ENCODE measurements around the gene TOMM7.
"Not testable (repeated sequence)": the region's sequence is repeated elsewhere in the genome, so short reads cannot be mapped to it uniquely, and the experiment has no call there.

Gene TOMM7

GRCh38 chr7:22814261-22815208, 8.1 kb downstream of the TOMM7 start:
- no peak for DNase-seq

DNA sequence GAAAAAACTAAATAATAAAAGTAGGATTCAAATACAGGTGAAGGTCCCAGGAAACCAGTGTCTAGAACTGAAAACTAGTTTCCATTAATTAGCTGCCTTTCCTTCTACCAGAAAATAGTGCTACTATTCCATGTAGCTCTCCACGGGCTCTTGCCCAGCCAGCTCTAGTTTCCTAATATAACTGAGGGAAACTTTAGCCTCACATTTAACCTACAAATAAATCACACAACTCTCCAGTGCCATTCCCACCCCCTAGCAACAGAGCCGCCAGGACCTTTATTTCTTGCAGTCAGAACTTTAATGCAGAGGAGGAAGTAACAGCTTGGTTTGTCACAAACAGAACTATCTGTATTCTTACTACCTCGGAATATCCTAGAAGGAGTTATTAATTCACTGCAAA, 10.3 kb downstream of the TOMM7 start:
- DNase-seq = no peak

DNA sequence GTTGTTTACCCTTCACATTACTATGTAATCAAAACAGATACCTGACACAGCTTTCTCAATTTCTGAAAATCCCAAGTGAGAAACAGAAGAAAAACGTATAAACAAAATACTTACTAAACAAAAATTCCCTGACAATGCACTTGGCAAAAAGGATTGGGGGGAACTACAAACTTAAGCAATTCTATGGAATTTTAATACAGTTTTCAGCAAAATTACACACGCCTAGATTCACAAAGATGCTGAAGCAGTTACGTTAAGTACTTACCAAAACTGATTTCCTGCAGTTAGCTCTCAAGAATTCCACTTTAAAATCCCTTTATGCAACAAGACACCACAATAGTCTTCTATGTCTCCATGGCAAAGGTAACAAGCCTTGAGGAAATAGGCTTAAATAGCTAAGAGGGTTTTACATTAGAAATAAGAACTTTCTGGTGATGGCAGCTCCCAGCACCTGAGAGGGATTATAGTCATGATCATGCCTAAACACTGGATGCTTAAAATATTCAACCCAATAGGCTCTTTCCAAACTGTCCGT, 10.8 kb downstream of the TOMM7 start:
- DNase-seq = no peak

DNA sequence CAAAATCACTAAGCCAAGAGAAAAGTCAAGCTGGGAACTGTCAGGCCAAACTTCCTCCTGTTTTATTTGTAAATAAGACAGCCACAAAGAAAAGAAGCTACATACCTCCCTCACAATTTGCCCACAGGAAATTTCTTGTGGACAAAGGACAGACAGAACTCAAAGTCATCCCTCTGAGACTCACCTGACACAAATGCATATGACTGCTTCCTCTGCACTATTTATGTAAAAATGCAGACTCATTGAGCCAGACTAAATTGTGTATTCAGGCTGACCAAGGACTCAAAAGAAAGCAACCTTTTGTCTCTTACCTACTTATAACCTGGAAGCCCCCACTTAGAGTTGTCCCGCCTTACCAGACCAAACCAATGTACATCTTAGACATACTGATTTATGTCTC, 11.8 kb downstream of the TOMM7 start:
- no peak for DNase-seq

GRCh38 chr7:22809902-22810642, 12.6 kb downstream of the TOMM7 start:
- DNase-seq = no peak

GRCh38 chr7:22808140-22808539, 14.5 kb downstream of the TOMM7 start:
- DNase-seq = no peak

GRCh38 chr7:22806752-22807151, 15.9 kb downstream of the TOMM7 start:
- no peak for DNase-seq

DNA sequence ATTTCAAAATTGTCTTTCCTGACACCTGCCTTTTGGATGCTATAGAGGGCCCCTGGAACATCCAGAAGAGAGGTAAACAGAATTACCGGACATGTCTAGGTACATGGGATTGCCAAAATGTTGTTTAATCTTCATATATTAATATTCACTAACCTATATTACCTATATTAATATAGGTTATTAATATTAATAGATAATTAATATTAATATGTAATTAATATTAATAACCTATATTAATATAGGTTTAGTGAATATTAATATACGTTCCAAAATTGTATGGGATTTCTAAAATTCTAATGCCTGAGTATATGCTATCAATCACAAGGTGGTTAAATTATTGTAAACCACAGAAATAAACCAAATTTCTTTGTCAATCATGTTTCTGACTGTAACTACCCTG, 17.4 kb downstream of the TOMM7 start:
- no peak for DNase-seq

GRCh38 chr7:22802831-22803230, 19.8 kb downstream of the TOMM7 start:
- not testable (repeated sequence) for DNase-seq

DNA sequence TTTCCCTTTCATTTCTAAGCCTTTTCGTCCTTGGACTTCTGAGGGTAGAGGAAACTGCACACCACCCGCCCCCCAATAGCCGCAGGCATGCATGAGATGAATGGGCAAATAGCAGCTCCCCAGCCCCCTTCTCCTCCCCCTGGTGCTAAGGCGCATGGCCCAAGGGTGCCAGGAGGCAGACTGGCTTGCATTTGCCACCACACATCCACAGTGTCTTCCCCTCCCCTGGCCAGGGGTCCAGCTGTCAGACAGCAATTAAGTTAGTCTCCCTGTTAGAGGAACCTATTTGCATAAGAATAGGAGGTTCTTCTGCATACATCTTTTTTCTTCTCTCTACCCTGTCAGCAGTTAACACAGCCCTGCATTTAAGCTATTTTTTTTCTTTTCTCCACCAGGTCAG, 20.2 kb downstream of the TOMM7 start:
- DNase-seq = no peak

DNA sequence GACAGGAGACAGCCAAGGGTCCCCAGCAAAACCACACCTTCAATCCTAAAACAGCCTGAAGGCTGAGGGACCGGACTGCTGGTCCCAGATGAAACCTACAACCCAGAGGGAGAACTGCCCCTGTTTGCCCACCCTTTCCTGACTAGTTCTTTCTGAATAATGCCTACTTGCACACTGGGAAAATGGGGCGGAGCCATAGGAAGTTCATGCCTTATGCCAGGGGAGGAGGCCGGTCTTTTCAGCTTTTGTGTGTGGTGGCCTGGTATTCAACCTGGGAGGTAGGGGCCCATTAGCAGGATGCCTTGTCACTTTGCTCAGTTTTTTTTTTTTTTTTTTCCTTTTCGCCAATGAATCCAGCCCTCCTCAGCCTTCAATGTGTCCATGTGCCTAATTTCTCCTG, 20.7 kb downstream of the TOMM7 start:
- DNase-seq = no peak

DNA sequence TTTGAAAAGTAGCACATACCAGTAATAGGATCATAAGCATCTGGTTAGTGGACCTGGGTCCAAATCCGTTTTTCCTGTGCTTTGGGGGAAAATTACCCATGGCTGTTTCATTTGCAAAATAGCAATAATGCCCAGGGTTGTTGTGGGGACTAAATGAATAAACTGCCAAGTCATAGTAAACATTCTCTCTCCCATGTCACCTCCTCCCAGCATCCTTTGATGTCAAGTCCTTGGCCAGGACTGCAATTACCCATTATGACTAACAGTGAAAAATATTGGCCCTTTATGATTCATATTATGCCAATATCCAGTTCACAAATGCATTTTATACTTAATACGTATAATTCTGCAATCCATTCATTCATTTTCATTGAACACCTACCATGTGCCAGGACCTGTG, 23.0 kb downstream of the TOMM7 start:
- no peak for DNase-seq

DNA sequence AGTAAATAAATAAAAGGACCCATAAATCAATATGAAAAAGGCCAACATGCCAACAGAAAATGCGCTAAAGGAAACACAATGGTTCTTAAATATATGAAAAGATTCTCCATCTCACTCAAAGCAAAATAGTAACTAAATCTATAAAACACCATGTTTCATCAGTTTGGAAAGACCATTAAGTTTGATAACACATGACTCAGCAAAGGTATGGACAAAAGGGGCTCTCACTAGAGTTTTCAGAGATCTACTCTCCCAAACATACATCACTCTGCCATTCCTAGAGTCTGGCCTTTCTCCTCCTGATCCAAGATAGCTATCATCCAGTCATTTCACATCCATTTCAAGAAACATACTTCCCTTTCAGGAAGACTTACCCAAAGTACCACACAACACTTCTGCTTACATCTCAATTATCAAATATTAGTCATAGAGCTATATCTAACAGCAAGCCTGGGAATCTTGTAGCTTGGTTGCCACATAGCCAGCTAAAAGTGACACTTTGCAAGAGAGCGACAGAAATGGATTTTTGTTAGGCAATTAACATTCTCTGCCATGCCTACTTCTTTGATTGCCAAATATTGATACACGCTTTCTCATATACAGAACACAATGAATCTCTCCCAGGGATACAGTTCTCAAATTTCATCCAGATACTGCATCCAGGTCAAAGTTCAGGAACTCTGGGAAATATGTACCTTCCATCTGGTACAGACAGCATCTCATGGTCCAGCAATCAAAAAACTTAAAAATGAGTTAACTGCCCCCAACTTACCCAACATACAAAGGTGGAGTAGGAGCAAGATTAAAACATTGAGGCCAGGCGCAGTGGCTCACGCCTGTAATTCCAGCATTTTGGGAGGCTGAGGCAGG, 28.8 kb downstream of the TOMM7 start:
- no peak for DNase-seq

- no peak for DNase-seq
These were observed 31.2 kb downstream of the TOMM7 start for GRCh38 chr7:22791204-22792158.

DNA sequence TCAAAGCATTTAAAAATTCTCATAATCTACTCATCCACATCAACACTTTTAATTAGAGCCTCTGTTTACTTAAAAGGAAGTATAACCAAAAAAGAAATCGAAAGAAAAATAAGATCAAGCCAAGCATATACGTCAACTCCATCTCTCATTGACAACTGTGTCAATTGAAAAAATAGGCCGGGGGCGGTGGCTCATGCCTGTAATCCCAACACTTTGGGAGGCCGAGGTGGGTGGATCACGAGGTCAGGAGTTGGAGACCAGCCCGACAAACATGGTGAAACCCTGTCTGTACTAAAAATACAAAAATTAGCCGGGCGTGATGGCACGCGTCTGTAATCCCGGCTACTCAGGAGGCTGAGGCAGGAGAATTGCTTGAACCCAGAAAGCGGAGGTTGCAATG, 32.0 kb downstream of the TOMM7 start:
- DNase-seq = not testable (repeated sequence)

- no peak for DNase-seq
These were observed 34.7 kb downstream of the TOMM7 start for GRCh38 chr7:22787951-22788350.

DNA sequence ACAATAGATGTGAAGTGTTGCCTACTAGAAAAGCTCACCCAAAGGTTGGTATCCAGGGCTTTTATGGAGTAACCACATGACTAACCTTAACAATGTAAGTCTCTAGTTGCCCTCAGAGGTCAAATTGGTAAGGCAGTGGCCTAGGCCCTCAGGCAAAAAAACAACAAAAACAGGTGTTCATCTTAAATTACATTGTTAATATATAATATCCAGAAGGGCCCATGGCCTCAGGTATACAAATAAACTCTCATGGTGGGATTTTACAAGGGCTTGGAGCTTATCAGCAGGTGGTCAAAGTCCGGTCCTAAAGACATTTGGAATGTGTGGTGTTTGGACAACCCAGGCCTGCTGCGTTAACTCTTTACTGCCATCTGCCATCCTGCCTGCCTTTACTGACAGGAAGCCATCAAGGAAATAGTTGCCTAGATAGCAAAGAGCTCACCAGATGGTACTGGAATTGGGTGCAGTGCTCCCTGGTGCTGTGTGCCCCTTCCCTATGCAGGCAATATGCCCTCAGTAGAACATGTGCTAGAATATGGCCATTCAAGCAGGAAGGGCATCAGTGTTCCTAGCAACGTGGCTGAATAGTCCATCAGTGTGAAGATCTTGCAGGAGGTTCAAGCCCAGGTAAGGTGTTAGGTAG, 36.2 kb downstream of the TOMM7 start:
- DNase-seq = no peak

- DNase-seq = no peak
These were observed 38.3 kb downstream of the TOMM7 start for GRCh38 chr7:22784346-22784745.

DNA sequence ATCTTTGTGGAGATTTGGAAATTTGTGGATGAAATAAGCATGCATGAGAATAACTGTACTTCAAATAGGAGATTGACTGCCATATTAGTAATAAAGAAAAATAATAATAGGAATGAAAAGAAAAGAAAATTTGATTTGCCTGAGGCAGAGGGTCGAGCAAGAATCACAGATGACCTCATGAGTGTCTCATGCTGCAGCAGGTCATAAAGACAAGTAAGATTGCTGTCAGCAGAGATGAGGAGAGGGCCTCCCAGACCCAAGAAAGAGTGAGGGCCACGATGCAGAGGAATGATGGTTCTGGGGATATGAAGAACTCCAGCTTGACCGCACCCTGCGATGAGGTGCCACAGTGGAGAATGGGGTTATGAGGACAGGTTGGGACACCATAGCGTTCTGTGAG, 39.2 kb downstream of the TOMM7 start:
- DNase-seq = no peak

DNA sequence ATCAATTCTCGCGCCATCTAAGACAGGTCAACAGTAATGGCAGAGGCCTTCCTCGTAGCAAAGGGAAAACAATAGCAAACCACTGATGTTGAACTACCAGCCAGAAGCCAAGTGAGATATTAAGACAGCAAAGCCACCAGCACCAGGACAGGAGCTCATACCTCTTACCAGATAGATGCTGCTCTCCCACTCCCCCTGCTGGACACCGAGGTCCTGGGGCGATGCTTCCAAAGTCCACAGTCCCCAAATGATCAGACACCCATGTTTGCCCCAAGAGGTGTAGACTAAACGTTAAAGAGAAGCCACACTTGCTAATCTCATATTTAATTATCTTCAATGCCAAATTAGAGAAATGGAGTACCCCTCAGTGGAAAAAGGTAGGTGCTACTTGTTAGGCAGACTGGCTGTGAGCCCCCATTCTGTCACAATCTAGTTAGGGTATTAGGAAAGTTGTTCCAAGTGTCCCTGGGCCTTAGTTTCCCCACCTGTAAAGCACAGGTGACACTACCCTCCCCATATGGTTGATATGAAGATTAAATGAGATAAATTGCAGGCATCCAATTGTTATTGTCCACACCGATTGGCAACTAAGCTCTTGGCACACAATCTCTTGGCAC, 39.9 kb downstream of the TOMM7 start:
- no peak for DNase-seq

- no peak for DNase-seq
These were observed 41.4 kb downstream of the TOMM7 start for GRCh38 chr7:22781230-22781711.
